ENCODE data around the gene NDOR1.
"Not testable (repeated sequence)": the region's sequence is repeated elsewhere in the genome, so short reads cannot be mapped to it uniquely, and the experiment has no call there.

Gene NDOR1

DNA sequence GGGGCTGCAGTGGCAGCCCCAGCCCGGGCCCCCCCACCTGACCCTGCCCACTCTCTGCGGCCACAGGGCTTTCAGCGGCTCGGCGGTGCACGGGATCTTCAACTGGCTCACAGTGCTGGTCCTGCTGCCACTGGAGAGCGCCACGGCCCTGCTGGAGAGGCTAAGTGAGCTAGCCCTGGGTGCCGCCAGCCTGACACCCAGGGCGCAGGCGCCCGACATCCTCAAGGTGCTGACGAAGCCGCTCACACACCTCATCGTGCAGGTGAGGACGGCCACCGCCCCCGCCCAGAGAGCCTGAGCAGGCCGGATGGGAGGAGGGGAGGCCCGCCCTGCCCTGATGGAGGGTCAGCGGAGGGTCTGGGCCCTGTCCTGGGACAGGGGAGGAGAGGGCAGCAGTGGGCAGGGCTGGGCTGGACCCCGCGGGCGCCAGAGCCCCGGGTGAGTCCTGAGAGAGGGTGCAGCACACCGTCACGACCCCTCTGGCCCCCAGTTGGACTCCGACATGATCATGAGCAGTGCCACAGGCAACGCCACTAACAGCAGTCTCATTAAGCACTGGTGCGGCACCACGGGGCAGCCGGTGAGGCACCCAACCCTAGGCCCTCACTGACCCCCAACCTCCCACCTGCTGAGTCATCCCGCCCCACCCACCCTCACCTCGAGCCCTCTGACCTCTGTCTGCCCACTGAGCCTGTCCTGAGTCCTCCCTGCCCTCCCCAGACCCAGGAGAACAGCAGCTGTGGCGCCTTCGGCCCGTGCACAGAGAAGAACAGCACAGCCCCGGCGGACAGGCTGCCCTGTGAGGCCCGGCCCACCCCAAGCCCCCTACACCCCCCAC, 27.9 kb downstream of the NDOR1 start:
- DNase-seq, result no peak

DNA sequence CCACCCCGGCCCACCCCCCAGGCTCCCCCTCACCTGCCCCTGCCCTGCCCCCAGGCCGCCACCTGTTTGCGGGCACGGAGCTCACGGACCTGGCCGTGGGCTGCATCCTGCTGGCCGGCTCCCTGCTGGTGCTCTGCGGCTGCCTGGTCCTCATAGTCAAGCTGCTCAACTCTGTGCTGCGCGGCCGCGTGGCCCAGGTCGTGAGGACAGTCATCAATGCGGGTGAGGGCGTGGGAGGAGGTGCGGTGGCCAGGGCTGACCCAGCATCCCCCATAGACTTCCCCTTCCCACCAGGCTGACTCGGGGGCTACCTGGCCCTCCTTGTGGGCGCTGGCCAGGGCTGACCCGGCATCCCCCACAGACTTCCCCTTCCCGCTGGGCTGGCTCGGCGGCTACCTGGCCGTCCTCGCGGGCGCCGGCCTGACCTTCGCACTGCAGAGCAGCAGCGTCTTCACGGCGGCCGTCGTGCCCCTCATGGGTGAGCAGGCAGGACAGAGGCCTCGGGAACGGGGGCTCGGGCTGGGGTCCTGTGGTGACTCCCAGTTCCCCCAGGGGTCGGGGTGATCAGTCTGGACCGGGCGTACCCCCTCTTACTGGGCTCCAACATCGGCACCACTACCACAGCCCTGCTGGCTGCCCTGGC, 28.7 kb downstream of the NDOR1 start:
- DNase-seq, result no peak

- DNase-seq, result no peak
These were observed 29.4 kb downstream of the NDOR1 start for GRCh38 chr9:137234758-137235423.

DNA sequence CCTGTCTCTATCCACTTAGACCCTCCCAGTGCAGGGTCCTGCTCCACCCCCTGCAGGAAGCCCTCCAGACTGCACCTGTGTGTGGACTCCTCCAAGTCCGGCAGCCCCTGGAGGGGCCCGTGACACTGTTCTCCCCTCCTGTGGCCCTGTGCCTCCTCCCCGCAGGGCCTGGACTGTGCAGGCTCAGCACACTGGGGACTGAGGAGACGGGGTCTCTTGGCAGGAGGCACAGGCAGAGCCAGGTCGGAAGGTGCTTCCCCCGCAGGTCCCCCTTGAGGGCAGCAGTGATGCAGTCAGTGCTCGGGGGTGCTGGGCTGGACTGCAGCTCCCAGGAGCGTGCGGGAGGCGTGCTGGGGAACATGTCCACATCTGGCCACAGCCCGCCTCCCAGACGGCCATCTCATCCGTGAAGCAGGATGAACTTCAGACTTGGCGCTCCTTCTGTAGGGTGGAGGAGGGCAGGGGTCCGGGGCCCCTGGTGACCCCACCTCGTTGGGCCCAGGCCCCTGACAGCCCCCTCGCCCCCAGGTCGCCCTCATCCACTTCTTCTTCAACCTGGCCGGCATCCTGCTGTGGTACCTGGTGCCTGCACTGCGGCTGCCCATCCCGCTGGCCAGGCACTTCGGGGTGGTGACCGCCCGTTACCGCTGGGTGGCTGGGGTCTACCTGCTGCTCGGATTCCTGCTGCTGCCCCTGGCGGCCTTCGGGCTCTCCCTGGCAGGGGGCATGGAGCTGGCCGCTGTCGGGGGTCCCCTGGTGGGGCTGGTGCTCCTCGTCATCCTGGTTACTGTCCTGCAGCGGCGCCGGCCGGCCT, 30.1 kb downstream of the NDOR1 start:
- no peak for DNase-seq

GRCh38 chr9:137236238-137236935, 30.9 kb downstream of the NDOR1 start:
- DNase-seq, result peak; percentile 100

- no peak for DNase-seq
These were observed 31.5 kb downstream of the NDOR1 start for GRCh38 chr9:137236936-137237421.

- no peak for DNase-seq
These were observed 32.5 kb downstream of the NDOR1 start for GRCh38 chr9:137237759-137238726.

- DNase-seq, result not testable (repeated sequence)
These were observed 34.2 kb downstream of the NDOR1 start for GRCh38 chr9:137239541-137240200.

- no peak for DNase-seq
These were observed 34.9 kb downstream of the NDOR1 start for GRCh38 chr9:137240318-137240840.

DNA sequence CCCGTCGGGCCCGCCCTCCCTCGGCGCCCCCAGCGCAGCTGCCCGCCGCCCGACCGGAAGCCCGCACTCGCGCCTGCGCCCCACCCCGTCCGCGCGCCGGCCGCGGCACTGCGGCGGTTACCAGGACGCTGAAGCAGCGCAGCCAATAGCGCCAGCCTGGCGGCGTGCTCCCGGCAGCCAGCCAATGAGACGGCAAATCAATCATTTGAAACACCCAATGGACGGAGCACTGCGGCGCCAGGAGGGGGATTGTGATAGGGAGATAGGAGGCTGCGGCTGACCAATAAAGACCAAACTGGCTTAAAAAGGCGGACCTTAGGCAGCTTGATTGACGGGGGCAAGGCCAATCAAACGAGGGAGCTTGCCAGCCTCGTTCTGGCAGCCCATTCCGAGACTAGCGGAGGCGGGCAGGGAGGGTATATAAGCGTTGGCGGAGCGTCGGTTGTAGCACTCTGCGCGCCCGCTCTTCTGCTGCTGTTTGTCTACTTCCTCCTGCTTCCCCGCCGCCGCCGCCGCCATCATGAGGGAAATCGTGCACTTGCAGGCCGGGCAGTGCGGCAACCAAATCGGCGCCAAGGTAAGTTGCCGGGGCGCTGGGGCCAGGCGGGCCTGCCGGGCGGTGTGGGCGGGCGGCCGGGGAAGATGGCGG, 35.5 kb downstream of the NDOR1 start, which contains the start of gene TUBB4B:
TSS of gene TUBB4B (plus strand) at position 447 of the 649 bp plus-strand sequence. CDS start at position 521, 74 bp downstream.
- DNase-seq, result peak; percentile 99

DNA sequence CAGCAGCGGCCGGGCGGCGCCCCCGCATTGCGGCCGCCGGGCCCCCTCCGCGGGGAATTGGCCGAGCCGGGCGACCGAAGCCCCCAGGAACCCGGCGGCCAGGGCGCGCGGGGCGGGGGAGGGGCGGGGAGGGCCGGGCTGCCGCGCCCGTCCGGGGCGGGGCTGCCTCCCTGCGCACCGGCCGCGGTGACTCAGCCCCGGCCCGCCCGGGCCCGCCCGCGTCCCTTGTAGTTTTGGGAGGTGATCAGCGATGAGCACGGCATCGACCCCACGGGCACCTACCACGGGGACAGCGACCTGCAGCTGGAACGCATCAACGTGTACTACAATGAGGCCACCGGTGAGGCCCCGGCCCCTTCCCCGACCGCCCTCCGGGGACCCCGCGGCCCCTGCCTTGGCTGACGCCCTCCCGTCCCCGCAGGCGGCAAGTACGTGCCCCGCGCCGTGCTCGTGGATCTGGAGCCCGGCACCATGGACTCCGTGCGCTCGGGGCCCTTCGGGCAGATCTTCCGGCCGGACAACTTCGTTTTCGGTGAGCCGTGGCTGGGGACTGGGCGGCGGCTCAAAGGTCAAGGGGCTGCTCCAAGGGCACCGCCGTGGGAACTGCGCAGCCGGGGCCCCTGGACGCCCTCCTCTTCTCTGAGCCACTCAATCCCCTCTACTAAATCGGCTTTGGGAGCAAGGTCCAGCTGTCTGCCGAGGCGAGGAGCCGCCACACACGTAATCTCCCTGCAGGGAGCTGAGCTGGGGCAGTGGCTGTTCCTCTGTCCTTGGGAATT, 36.2 kb downstream of the NDOR1 start:
- DNase-seq, result no peak

DNA sequence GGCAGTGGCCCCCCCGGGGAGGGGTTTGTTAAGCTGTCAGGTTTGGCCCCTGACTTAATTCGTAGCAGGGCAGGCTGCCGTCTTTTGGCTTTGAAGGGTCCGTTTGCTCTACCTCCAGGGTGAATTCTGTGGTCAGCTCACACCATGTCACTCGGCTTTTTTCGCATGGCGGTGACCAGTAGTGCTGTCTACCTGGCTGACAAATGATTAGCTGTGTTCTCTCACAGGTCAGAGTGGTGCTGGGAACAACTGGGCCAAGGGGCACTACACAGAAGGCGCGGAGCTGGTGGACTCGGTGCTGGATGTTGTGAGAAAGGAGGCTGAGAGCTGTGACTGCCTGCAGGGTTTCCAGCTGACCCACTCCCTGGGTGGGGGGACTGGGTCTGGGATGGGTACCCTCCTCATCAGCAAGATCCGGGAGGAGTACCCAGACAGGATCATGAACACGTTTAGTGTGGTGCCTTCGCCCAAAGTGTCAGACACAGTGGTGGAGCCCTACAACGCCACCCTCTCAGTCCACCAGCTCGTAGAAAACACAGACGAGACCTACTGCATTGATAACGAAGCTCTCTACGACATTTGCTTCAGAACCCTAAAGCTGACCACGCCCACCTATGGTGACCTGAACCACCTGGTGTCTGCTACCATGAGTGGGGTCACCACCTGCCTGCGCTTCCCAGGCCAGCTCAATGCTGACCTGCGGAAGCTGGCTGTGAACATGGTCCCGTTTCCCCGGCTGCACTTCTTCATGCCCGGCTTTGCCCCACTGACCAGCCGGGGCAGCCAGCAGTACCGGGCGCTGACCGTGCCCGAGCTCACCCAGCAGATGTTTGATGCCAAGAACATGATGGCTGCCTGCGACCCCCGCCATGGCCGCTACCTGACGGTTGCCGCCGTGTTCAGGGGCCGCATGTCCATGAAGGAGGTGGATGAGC, 37.0 kb downstream of the NDOR1 start:
- no peak for DNase-seq

DNA sequence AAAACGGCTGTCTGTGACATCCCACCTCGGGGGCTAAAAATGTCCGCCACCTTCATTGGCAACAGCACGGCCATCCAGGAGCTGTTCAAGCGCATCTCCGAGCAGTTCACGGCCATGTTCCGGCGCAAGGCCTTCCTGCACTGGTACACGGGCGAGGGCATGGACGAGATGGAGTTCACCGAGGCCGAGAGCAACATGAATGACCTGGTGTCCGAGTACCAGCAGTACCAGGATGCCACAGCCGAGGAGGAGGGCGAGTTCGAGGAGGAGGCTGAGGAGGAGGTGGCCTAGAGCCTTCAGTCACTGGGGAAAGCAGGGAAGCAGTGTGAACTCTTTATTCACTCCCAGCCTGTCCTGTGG, 37.7 kb downstream of the NDOR1 start:
- DNase-seq, result not testable (repeated sequence)

GRCh38 chr9:137243626-137244485, 38.4 kb downstream of the NDOR1 start:
- no peak for DNase-seq

DNA sequence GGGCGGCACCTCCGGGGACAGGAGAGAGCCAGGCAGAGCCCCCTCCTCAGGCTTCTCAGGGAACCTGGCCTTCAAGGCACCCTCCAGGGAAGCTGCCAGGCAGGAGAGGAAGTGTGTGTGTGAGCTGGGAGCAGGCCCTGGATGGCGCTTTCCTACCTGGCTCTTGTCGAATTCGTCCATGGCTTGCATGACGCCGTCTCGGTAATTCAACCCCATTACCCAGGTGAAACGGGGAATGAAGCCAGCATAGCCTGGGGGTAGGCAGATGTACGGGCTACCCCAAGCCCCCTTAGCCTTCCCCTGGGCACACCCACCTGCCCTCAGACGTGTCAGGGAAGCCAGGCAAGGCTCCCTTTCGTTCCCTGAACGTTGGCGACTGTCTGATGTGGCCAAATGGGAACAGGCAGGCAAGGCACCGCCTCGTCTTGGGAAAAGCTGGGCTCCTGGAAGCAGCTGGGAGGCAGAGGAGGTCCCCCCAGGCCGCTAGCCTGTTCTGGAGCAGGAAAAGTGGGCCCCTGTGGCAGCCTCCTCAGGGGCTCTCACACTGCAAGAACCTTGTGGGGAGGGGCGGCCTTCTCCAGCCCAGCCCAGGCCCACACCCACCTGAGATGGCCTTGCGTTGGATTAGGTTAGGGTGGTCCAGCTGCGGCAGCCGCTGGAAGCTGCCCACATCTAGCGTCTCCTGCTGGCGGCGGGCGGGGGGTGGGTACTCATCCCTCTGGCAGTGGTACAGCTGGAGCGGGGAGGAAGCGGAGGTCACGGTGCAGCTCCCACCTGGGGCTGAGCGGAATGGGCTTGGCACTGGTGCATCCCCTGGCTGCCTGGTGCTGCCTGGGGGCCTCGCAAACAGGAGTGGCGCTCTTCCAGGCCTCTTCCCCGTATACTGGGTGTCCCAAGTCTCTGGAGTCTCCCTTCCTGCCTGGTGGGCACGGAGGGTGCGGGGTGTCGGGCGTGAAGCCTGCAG, 39.3 kb downstream of the NDOR1 start:
- DNase-seq, result no peak

Data from 8988T (cell line).